ENCODE measurements around the gene E2F7. TPM values are rescaled to one million over a fixed set of nuclear protein-coding genes. Genes with fewer than 3 reads are reported as not detected.
A peak's percentile ranks its signal among the peaks of the same experiment; 100 is the strongest.

The E2F7 gene
- total and polyA plus RNA-seq, 2 experiments from 2014 or later, result 1.8 to 3.7 TPM

GRCh38 chr12:77062846-77063461, 2.4 kb downstream of the E2F7 start:
- H3K4me1 ChIP-seq (ENCODE audit: low read depth), result no peaks in the 10 kb centered on the region
- no peaks in the 10 kb centered on the region for H3K27me3 ChIP-seq
- H3K4me3 ChIP-seq, result no peak overlapping the region
- DNase-seq (ENCODE audit: low read depth in 1 of 2, low spot score in 1 of 2), result peak in 1 of 2 donors; percentile 84
- H3K27ac ChIP-seq, result no peak overlapping the region
- H3K9me3 ChIP-seq (ENCODE audit: low read depth), result no peaks in the 10 kb centered on the region
- TF ChIP-seq CTCF (IDR thresholded peaks at IDR 0.05; ENCODE audit: low read depth, low read length), result no peak
- no peaks in the 10 kb centered on the region for H3K36me3 ChIP-seq

DNA sequence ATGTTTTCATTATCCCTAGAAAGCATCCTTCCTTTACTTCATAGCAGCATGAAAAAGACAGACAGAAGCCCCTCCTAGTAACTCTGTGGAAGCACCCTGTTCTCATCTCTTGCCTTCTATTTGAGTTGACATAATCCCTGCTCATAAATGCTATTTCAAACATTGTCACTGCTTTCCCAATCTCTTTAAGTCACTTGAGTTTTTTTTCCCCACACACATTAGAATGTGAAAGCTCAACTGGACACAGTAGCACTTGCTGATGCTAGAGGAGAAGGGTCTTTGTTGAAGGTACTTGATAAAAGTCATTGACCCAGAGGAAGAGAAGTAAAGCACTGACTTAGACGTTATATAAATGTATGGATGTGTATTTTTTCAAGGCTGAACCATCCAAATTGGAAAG, 3.0 kb downstream of the E2F7 start:
- Histone ChIP-seq H3K9me3 (ENCODE audit: low read depth) (no peaks in the 10 kb centered on the region), H3K27ac (no peak overlapping the region), H3K4me1 (ENCODE audit: low read depth) (no peaks in the 10 kb centered on the region), H3K36me3 (no peaks in the 10 kb centered on the region), H3K4me3 (no peak overlapping the region), H3K27me3 (no peaks in the 10 kb centered on the region)
- DNase-seq (ENCODE audit: low read depth in 1 of 2, low spot score in 1 of 2), result peak in 1 of 2 donors; percentile 2
- TF ChIP-seq CTCF (IDR thresholded peaks at IDR 0.05; ENCODE audit: low read depth, low read length), result no peak

DNA sequence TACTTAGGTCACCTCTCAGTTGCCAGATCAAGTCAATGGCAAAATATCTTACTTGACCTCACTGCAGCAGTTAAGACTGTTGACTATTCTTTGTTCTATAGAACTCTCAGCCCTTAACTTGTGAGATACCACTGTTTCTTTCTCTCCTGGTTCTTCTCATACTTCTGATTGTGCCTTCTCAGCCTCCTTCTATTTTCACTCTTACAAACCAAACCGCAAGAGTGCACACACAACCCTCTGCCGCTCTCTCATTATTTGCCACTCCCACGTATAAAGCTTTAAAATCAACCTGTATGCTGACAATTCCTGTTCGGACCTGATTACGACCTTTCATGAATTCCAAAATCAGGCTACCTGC, 4.5 kb downstream of the E2F7 start:
- H3K9me3 ChIP-seq (ENCODE audit: low read depth), result no peaks in the 10 kb centered on the region
- H3K27me3 ChIP-seq, result no peaks in the 10 kb centered on the region
- no peak for DNase-seq (ENCODE audit: low read depth in 1 of 2, low spot score in 1 of 2)
- no peaks in the 10 kb centered on the region for H3K4me1 ChIP-seq (ENCODE audit: low read depth)
- no peak overlapping the region for H3K27ac ChIP-seq
- H3K36me3 ChIP-seq, result no peaks in the 10 kb centered on the region
- H3K4me3 ChIP-seq, result no peak overlapping the region
- TF ChIP-seq CTCF (IDR thresholded peaks at IDR 0.05; ENCODE audit: low read depth, low read length), result no peak

DNA sequence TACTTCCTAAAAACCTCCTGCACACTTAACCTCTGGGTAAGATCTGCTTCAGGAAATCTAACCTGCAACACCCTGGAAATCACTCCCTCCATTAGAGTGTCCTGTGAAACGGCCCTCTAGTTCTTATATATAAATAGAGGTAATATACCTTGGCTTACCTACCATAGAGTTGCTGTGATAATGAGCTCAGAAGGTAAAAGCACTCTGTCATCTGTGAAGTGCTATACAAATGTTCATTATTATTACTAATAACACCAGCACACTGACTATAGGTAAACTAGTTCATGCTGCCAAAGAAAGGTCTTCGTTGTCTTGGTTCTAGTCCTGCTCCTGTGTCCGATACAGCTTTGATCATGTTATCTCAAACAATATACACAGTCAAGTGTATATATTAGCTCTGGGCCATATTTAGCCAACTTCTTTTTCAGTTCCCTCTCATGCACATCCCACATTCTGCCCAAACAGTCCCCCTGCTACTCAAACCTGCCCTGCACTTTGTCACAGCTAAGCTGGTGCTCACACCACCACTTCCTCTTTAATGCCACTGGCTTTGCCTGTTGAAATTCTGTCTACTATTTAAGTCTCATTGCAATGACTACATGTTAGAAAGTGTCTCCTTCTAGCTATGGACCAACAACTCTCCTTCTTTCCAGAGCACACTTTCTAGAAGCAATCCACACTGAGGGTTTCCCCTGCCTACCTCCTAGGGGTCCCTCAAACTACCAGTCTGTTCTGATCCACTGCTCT, 5.1 kb downstream of the E2F7 start:
- TF ChIP-seq CTCF (IDR thresholded peaks at IDR 0.05; ENCODE audit: low read depth, low read length), result no peak
- Histone ChIP-seq H3K27me3 (no peaks in the 10 kb centered on the region), H3K36me3 (no peaks in the 10 kb centered on the region), H3K9me3 (ENCODE audit: low read depth) (no peaks in the 10 kb centered on the region), H3K4me3 (no peak overlapping the region), H3K27ac (no peak overlapping the region), H3K4me1 (ENCODE audit: low read depth) (no peaks in the 10 kb centered on the region)
- no peak for DNase-seq (ENCODE audit: low read depth in 1 of 2, low spot score in 1 of 2)

DNA sequence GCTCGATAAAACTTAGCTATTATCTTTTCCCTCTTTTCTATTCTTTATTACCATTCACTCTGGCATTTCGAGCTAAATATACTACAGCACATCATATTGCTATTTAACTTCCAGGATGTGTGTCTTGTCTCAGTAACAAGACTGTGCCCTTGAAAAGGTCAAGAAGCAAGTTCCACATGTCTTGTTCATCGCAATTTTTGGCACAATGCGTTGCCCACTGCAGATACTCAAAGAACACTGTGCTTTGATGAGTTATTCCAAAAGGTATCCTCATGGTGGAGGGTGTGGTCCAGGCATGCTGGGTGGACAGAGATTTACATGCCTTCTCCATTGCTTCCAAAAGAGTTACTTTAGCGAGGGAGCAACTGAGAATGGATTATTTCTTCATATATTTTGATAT, 6.6 kb downstream of the E2F7 start:
- no peaks in the 10 kb centered on the region for H3K36me3 ChIP-seq
- H3K4me3 ChIP-seq, result no peak overlapping the region

More for the DNA sequence above, 6.6 kb downstream of the E2F7 start:
- Histone ChIP-seq H3K27ac (no peak overlapping the region), H3K4me1 (ENCODE audit: low read depth) (no peaks in the 10 kb centered on the region), H3K27me3 (no peaks in the 10 kb centered on the region), H3K9me3 (ENCODE audit: low read depth) (no peaks in the 10 kb centered on the region)
- DNase-seq (ENCODE audit: low read depth in 1 of 2, low spot score in 1 of 2), result no peak
- TF ChIP-seq CTCF (IDR thresholded peaks at IDR 0.05; ENCODE audit: low read depth, low read length), result no peak

Measured in cardiac muscle cell (in vitro differentiated cells and primary cell).